Stimulated activated CD8-positive, alpha-beta memory T cell treated with anti-CD3 and anti-CD28 coated beads, Interleukin-2, amount 100 ng/mL, for 1 hour (primary cell): Measurements from ENCODE around the gene EGR2.
"Not testable (repeated sequence)": the region's sequence is repeated elsewhere in the genome, so short reads cannot be mapped to it uniquely, and the experiment has no call there.

ENCODE experiments used
- DNase-seq, 2 donors: peaks; one replicate each; pipeline ENCODE4 v3.0.0-alpha.2; 2020; ENCODE audit warnings: low read depth in 2 of 2

The EGR2 gene

DNA sequence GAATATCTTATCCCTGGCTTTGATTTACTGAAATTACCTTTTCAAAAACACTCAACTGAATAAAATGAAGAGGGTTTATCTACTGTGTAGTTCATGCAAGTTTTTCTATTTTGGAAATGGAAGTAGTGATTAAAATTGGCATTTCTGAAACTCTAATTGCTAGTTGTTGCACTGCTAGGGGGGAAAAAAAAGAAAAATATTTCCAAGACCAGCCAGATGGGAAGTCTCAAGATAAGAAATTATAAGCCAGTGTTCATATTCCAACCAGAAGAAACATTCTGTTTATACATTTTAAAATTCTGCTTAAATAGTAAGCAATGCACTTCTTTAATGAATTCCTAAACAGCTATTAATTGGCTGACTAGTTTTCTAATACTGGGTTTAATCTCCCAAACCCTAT lies 21.1 kb downstream of the EGR2 start:
- no peak for DNase-seq

DNA sequence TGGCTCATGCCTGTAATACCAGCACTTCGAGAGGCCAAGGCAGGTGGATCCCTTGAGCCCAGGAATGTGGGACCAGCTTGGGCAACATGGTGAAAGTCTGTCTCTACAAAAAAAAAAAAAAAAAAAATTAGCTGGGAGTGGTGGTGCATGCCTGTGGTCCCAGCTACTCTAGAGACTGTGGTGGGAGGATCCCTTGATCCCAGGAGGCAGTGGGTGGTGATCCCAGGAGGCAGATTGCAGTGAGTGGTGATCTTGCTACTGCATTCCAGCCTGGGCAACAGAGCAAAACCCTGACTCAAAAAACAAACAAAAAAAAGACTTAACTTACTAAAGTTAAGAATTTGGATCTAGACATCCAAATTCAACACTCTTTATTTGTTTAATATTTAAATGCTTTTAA lies 21.9 kb downstream of the EGR2 start:
- DNase-seq: no peak

DNA sequence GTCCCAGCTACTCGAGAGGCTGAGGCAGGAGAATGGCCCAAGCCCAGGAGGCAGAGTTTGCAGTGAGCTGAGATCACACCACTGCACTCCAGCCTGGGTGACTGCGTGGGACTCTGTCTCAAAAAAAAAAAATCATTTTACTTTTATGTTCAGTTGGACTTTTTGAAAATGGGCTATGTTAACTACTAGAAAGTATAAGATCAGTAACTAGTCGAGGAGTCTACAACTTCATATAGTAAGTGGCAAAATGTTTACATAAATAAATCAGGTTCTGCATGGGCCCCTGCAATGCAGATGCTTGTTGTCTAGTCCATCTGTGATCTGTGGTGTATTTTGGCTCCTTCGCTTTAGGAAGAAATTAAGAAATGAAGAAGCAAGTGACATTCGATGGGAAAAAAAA lies 23.9 kb downstream of the EGR2 start:
- DNase-seq: no peak

DNA sequence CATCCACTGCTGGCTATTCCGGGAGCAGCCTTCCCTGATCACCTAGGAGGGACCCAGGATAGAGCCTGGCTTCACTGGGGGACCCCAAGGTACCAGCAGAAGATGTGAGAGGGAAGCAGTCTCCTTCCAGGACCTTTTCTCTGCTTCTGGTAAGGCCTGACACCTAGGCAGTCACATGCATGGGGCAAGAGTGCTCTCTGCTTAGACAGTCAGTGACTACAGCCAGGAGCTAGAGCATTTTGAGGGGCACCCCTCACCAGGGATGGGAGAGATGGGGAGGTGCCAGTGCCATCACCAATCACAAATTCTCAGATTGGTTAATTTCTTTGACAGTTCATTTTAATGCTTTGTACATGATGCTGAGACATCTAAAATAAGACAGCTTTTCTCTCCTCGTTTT lies 25.6 kb downstream of the EGR2 start:
- no peak for DNase-seq

DNA sequence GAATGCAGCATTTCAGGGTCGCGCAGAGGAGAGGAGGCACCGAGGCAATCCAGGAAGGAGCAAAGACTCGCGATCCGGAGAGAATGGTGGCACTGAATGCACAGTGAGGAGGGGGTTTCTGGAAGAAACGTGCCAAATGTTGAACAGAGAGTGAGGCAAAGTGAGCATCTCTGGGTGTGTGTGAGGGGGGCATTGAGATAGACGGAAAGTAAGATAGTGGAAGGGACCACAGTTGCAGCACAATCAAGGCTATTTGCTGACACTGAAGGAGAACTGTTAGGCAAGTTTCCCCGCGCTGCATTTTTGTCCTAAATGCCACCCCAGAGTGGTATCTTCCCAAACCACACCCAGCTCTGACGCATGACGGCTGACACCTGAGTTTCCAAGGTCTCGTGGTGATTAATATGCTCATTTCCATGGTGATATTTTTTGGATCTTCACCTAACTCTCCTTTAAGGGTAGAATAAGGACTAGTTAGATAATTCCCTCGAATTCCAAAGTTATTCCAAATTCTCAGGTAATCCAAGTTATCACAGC lies 26.1 kb downstream of the EGR2 start:
- no peak for DNase-seq

DNA sequence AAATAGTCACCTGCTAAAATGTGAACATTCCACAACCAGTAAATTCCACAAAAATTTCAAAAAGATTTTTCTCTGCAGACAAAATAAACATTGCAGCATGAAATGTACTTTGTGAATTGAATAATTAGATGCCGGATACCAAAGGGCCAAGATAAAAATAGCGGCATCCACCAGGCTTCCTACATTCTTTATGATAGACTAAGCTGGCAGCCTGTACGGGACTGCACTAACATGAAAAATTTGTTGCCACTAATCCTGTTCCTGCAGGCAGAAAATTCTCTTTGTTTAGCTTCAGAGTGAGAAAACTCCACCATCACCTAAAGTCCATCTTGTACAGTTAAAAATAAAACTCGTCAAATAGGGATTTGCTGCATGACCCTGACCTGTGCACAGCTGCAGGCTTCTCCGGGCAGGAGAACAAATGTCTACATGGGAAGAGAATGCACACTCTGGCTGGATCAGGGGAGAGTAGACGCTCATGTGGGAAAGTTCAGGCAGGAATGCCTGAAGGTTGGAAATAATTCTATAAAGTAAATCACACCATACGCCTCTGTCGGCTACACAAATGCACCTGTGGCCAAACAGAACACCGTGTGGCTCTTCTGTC lies 27.2 kb downstream of the EGR2 start:
- no peak for DNase-seq

DNA sequence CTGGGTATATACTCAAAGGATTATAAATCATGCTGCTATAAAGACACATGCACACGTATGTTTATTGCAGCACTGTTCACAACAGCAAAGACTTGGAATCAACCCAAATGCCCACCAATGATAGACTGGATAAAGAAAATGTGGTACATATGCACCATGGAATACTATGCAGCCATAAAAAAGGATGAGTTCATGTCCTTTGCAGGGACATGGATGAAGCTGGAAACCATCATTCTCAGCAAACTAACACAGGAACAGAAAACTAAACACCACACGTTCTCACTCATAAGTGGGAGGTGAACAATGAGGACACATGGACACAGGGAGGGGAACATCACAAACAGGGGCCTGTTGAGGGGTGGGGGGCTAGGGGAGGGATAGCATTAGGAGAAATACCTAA lies 27.9 kb downstream of the EGR2 start:
- DNase-seq: not testable (repeated sequence)

DNA sequence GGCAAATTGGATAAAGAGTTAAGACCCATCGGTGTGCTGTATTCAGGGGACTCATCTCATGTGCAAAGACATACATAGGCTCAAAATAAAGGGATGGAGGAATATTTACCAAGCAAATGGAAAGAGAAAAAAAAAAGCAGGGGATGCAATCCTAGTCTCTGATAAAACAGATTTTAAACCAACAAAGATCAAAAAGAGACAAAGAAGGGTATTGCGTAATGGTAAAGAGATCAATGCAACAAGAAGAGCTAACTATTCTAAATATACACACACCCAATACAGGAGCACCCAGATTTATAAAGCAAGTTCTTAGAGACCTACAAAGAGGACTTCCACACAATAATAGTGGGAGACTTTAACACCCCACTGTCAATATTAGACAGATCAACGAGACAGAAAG lies 31.6 kb downstream of the EGR2 start:
- not testable (repeated sequence) for DNase-seq

DNA sequence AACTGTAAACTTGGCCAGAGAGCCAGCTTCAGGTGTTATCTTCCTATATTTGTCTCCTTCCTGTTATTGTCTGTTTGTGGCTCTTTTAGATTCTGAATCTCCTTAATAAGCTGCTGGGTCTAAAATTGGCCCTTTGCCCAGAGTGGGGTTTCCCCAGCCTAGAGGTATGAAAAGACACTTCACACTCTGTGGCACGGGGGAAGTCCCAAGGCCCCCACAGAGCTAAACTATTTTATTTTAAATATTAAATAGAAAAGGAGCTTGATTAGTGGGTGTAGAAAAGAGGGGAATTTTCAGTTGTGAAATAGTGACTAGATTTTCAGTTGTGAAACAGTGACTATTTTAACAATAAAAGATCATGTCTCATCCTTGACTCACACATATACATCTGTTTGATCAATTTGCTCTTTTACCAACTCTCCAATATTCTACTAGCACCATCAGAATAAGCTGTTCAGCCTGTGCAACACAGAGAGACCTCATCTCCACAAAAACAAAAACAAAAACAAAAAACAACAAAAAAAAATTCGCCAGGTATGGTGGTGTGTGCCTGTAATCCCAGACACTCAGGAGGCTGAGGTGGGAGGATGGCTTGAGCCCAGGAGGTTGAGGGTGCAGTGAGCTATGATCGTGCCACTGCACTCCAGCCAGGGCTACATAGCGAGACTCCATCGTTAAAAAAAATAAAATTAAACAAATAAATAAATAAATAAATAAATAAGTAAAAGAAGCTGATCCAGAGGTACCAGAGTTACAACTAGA lies 36.5 kb downstream of the EGR2 start:
- DNase-seq: peak; percentile 58 to 69

DNA sequence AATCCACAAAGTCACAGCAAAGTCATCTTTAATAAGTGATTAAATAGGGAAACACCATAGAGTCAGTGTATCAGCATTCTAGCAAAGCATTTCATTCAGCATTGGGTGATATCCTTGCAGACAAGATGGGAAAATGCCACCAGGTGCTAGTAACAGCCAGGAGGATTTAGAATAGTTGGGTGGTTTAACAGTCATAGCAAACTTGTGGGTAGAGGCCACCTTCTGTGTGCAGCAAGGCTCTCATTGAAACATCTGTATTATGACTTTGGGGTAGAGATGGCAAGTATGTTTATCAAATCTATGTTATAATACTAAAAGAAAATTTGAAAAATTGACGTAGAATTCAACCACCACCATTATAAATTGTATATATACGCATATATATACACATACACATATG lies 38.0 kb downstream of the EGR2 start:
- no peak for DNase-seq

DNA sequence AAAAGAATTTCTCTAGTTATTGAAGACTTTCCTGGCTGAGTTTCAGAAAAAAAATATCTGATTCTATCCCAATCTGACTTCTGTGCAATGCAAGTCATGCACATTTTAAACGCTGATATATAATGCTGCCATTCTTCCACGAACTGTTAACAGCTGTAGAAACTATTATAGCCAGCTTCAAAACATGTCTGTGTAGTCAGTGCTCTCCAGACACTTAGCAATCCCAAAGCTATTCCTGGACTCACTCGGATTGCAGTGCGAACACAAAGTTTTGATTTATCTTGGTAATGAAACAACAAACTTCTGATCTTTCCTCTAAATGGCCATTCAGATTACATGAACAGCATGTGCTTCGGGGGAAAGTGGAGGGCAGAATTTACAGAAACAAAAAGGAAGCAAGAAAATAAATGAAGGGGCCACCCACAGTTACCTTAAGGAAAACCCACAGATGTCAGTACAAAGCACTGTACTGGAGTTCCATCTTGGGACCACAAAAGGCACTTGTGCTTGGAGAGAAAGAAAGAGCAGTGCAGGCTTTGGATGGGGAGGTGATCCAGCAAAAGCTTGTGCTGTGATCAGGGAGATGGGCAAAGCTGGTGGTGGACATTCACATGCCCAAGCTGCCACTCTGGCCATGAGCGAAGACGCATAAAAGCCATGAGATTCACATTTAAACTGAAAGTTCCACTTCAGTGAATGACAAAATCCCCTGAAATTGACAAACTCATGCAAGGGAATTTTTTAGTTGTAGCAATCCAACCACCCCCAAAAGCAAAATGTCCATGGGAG lies 43.8 kb downstream of the EGR2 start:
- no peak for DNase-seq

DNA sequence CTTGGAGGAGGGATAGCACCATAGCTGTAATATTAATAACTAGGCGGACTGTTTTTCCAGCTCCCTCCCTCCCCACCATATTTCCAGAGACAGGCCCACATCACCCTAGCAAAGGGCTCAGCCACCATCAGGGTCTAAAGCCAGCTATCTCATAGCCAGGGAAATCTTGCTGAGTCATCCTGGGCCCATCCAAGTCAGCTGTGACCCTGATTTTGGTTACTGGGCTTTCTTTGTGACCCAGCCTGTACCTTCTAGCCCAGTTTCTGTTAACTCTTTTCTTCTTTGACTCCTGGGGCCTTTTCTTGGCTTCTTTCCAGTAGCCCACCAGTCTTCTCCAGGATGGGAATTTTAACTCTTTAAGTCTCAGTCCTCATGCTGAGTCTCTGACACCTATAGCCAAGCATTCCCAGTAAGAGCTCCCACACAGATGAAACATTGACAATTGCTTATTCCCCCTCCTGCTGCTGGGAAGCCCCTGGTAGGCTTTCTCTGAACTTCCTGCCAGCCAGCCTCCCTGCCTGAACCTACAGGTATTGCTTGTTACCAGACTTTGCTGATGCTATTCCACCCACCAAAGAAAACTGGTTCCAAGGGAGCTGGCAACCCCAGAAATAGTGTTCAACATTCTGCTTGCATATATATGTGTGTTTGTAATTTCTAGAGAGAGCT lies 46.5 kb downstream of the EGR2 start:
- DNase-seq: no peak

DNA sequence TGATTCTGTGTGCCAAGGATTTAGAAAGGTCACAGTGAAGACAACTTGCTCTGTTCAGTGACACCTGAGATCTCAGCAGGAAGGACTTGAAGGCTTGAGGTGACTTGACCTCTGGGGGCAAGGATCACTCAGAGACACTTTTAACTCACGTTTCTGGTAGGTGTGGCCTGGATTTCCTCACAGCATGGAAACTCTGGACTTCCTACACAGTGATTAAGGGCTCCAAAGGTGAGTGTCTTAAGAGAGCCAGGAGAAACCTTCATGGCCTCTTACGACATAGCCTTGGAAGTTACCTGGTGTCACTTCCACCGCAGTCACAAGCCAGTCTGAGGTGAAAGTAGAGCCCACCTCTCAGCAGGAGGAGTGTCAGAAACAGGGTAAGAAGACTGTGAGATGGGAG lies 49.8 kb downstream of the EGR2 start:
- no peak for DNase-seq

DNA sequence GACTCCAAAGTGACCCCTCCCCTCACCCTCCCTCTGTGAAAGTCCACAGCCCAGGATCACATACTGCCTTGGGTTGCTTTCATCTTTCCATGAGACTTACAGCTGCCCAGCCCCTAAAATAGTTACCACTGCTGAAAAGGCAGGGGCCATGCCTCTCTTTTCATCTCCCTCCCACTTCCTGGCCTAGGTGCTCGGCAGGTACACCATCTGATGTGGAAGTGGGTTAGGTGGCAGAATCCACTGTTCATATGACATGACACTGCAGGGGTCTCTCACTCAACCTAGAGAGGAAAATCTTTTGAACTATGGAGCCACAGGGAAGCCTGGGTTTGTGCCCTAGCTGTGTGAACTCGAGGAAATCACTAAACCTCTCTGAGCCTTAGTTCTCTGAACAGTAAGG lies 50.4 kb downstream of the EGR2 start:
- DNase-seq: no peak

DNA sequence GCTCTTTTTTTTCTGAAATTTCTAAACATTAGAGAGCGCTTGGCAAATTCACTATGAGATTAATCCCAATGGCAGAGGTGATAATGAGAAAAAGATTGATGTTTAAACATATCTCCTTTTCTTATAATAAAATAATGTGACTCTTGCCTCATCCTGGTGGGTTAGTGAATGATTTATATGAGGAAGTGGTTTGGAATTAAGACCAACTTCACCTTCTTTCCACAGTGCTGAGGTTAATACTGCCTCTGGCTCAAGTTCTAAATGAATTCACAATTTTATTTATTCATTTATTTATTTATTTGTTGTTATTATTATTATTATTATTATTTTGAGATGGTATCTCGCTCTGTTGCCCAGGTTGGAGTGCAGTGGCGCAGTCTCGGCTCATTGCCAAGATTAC lies 52.2 kb downstream of the EGR2 start:
- DNase-seq: no peak

DNA sequence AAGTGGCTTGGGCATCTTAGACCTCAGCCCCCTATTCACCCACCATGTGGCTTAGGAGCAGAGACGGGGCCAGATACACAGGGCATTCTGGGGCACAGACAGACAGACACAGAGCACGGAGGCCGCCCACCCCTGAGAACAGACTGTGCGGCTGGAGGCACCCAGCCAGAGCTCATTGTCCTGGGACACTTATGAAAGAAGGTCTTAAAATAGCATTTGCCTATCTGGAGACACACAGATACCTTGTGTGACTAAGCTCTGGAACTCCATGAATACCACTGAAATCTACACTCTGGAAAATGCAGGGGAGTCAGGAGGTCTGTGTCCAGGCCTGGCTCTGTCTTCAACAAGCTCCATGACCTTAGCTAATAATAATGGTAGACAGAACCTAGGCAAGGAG lies 53.0 kb downstream of the EGR2 start:
- no peak for DNase-seq
